Vagina (tissue), 2 donors: ENCODE data around the gene GFOD1.

ENCODE experiments used
- POLR2A ChIP-seq, 2 donors: fragments of 450-650 bp; IDR thresholded peaks; one replicate each; pipeline ENCODE4 v1.6.1; 2017; ENCODE audit warnings: antibody characterized with exemption in 2 of 2, mild to moderate bottlenecking in 2 of 2, moderate library complexity in 2 of 2
- TF ChIP-seq, protein P1 (sequence below), 3 experiments: fragments of 450-650 bp in 2 of 3; fragments of 200-600 bp in 1 of 3; sonication (generic) in 1 of 3; IDR thresholded peaks; one replicate each; pipeline ENCODE4 v1.5.1; 2017 to 2019; ENCODE audit warnings: antibody characterized with exemption in 3 of 3, mild to moderate bottlenecking in 2 of 3, moderate library complexity in 2 of 3

GRCh38 chr6:13384966-13385365, 102.4 kb downstream of the GFOD1 start:
- TF ChIP-seq POLR2A (IDR thresholded peaks at IDR 0.05): no peak
- TF ChIP-seq, protein P1, sequence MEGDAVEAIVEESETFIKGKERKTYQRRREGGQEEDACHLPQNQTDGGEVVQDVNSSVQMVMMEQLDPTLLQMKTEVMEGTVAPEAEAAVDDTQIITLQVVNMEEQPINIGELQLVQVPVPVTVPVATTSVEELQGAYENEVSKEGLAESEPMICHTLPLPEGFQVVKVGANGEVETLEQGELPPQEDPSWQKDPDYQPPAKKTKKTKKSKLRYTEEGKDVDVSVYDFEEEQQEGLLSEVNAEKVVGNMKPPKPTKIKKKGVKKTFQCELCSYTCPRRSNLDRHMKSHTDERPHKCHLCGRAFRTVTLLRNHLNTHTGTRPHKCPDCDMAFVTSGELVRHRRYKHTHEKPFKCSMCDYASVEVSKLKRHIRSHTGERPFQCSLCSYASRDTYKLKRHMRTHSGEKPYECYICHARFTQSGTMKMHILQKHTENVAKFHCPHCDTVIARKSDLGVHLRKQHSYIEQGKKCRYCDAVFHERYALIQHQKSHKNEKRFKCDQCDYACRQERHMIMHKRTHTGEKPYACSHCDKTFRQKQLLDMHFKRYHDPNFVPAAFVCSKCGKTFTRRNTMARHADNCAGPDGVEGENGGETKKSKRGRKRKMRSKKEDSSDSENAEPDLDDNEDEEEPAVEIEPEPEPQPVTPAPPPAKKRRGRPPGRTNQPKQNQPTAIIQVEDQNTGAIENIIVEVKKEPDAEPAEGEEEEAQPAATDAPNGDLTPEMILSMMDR (IDR thresholded peaks at IDR 0.05): no peak
